Neuronal stem cell (in vitro differentiated cells): ENCODE measurements around the gene CTAG2.

Experiments
- DNase-seq: peaks from one replicate; pipeline ENCODE4 v3.0.0-alpha.2; 2013; ENCODE audit warnings: low spot score
- H2AFZ ChIP-seq: one replicate; pipeline ENCODE4 v1.6.1; 2013; ENCODE audit warnings: mild to moderate bottlenecking, low read length, inconsistent platforms
- H2AK5ac ChIP-seq: 2 replicates; pipeline ENCODE4 v1.6.1; 2013; ENCODE audit warnings: low read depth, mild to moderate bottlenecking, inconsistent platforms, low read length, moderate library complexity, mixed read lengths
- H2BK120ac ChIP-seq: 2 replicates; pipeline ENCODE4 v1.6.1; 2013; ENCODE audit warnings: low read depth, mild to moderate bottlenecking, inconsistent platforms, low read length, moderate library complexity, mixed read lengths
- H2BK12ac ChIP-seq: one replicate; pipeline ENCODE4 v1.6.1; 2013; ENCODE audit warnings: low read length, inconsistent platforms
- H2BK15ac ChIP-seq: 2 replicates; pipeline ENCODE4 v1.6.1; 2013; ENCODE audit warnings: mild to moderate bottlenecking, low read length, inconsistent platforms, mixed read lengths
- H2BK5ac ChIP-seq: one replicate; pipeline ENCODE4 v1.6.1; 2013; ENCODE audit warnings: inconsistent platforms, mild to moderate bottlenecking, low read length, moderate library complexity
- H3K14ac ChIP-seq: one replicate; pipeline ENCODE4 v1.6.1; 2013; ENCODE audit warnings: low read length, inconsistent platforms
- H3K18ac ChIP-seq: 2 replicates; pipeline ENCODE4 v1.6.1; 2013; ENCODE audit warnings: low read length, inconsistent platforms
- H3K23ac ChIP-seq: 2 replicates; pipeline ENCODE4 v1.6.1; 2013; ENCODE audit warnings: low read depth, mild to moderate bottlenecking, mixed read lengths, low read length, inconsistent platforms; ENCODE audit not compliant: poor library complexity
- H3K27ac ChIP-seq: replicated peaks from 3 replicates; pipeline ENCODE4 v1.5.1; 2013; ENCODE audit warnings: low read length, inconsistent platforms
- H3K27me3 ChIP-seq, 3 experiments: 2 replicates each; pipeline ENCODE4 v1.6.1; 2013; ENCODE audit warnings: low read length in 3 of 3, mild to moderate bottlenecking in 2 of 3, inconsistent platforms in 1 of 3, low read depth in 1 of 3, mixed read lengths in 1 of 3, moderate library complexity in 1 of 3; ENCODE audit not compliant: control insufficient read depth in 3 of 3, insufficient read depth in 3 of 3
- H3K36me3 ChIP-seq, 2 donors: replicated peaks in 1 of 2; 2 replicates each; pipeline ENCODE4 v1.6.1; 2013; ENCODE audit warnings: low read length in 2 of 2; ENCODE audit not compliant: control insufficient read depth in 2 of 2, insufficient read depth in 2 of 2
- H3K4ac ChIP-seq: 2 replicates; pipeline ENCODE4 v1.6.1; 2013; ENCODE audit warnings: inconsistent platforms, mild to moderate bottlenecking, low read length, moderate library complexity
- H3K4me1 ChIP-seq, 2 donors: 1 replicate in 1 of 2; 2 replicates in 1 of 2; pipeline ENCODE4 v1.6.1; 2013; ENCODE audit warnings: low read length in 2 of 2, low read depth in 1 of 2; ENCODE audit not compliant: control insufficient read depth in 2 of 2, insufficient read depth in 1 of 2
- H3K4me2 ChIP-seq: one replicate; pipeline ENCODE4 v1.6.1; 2013; ENCODE audit warnings: mild to moderate bottlenecking, low read length, inconsistent platforms; ENCODE audit not compliant: insufficient read depth, poor library complexity, severe bottlenecking
- H3K4me3 ChIP-seq, 2 donors: 2 replicates each; pipeline ENCODE4 v1.5.1; 2013; ENCODE audit warnings: low read length in 2 of 2, mild to moderate bottlenecking in 2 of 2, inconsistent platforms in 1 of 2, moderate library complexity in 1 of 2
- H3K79me1 ChIP-seq: one replicate; pipeline ENCODE4 v1.6.1; 2013; ENCODE audit warnings: low read depth, mild to moderate bottlenecking, inconsistent platforms, low read length, moderate library complexity
- H3K9ac ChIP-seq: one replicate; pipeline ENCODE4 v1.6.1; 2013; ENCODE audit warnings: mild to moderate bottlenecking, low read depth, low read length, inconsistent platforms; ENCODE audit not compliant: poor library complexity
- H3K9me3 ChIP-seq, 2 donors: replicated peaks in 1 of 2; 2 replicates each; pipeline versions ENCODE3 to v1.6.1; 2013; ENCODE audit warnings: low read length in 2 of 2, mild to moderate bottlenecking in 2 of 2, inconsistent platforms in 1 of 2, low read depth in 1 of 2, mixed read lengths in 1 of 2, moderate library complexity in 1 of 2; ENCODE audit not compliant: control insufficient read depth in 2 of 2, insufficient read depth in 1 of 2
- H4K8ac ChIP-seq: one replicate; pipeline ENCODE4 v1.6.1; 2013; ENCODE audit warnings: low read depth, mild to moderate bottlenecking, inconsistent platforms, low read length, moderate library complexity
- H4K91ac ChIP-seq: one replicate; pipeline ENCODE4 v1.6.1; 2013; ENCODE audit warnings: low read length, low read depth, mild to moderate bottlenecking, inconsistent platforms; ENCODE audit not compliant: poor library complexity
- WGBS, 2 donors: extraction: QIAGEN DNeasy Blood & Tissue Kit; methylation state at CpG; one replicate each; pipeline ENCODE4 v1.1.7; 2013; ENCODE audit warnings: missing lambda C conversion rate in 2 of 2, mixed read lengths in 1 of 2; ENCODE audit not compliant: insufficient read length in 2 of 2, insufficient replicate concordance in 1 of 2; ENCODE audit errors: extremely low coverage in 2 of 2; 5-methylcytosine and 5-hydroxymethylcytosine counted together

CTAG2 gene

DNA sequence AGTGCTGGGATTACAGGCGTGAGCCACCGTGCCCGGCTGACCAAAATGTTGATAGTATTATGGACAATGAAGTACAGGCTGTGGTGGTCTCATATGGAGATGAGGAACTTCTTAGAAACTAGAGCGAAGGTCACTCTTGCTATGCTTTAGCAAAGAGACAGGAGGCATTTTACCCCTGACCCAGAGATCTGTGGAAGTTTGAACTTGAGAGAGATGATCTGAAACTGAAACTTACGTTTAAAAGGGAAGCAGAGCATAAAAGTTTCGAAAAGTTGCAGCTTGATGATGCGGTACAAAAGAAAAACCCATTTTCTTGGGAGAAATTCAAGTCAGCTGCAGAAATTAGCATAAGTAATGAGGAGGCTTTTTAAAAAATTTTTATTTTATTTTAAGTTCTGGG lies 8.5 kb upstream of the CTAG2 start:
- no peak for DNase-seq
- H3K9me3 ChIP-seq, result peaks cover 0 to 4% of the 10 kb centered on the region in 2 donors
- peaks cover 0 to 11% (median 0%) of the 10 kb centered on the region in 3 experiments for H3K27me3 ChIP-seq
- no peak overlapping the region for H3K27ac ChIP-seq
- H2BK15ac ChIP-seq, result no peak overlapping the region
- WGBS, 2 donors, result no CpG with 5 or more reads among the region's 7 CpGs
- no peak overlapping the region for H3K4me3 ChIP-seq
- no peak overlapping the region for H2BK5ac ChIP-seq
- no peaks in the 10 kb centered on the region for H3K79me1 ChIP-seq
- H3K18ac ChIP-seq, result no peak overlapping the region
- no peak overlapping the region for H3K9ac ChIP-seq
- no peak overlapping the region for H3K4me2 ChIP-seq
- H3K36me3 ChIP-seq, result no peaks in the 10 kb centered on the region
- no peak overlapping the region for H2BK120ac ChIP-seq
- H2AK5ac ChIP-seq, result no peak overlapping the region
- no peak overlapping the region for H3K4ac ChIP-seq
- no peak overlapping the region for H3K14ac ChIP-seq
- no peak overlapping the region for H2AFZ ChIP-seq
- no peak overlapping the region for H3K23ac ChIP-seq
- H4K91ac ChIP-seq, result no peak overlapping the region
- no peaks in the 10 kb centered on the region for H3K4me1 ChIP-seq
- no peak overlapping the region for H2BK12ac ChIP-seq
- H4K8ac ChIP-seq, result no peak overlapping the region

DNA sequence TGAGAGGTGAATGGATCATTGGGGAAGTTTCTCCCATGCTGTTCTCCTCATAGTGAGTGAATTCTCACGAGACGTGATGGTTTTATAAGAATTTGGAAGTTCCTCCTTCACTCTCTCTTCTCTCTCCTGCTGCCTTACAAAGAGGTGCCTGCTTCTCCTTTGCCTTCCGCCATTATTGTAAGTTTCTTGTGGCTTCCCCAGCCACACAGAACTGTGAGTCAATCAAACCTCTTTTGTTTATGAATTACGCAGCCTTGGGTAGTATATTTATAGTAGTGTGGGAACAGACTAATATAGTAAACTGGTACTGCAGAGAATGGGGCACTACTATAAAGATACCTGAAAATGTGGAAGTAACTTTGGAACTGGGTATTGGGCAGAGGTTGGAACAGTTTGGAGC lies 7.8 kb upstream of the CTAG2 start:
- Histone ChIP-seq H3K23ac (no peak overlapping the region), H3K4me2 (no peak overlapping the region), H2BK12ac (no peak overlapping the region), H3K79me1 (no peaks in the 10 kb centered on the region), H2BK120ac (no peak overlapping the region), H3K4me3 (no peak overlapping the region), H3K9ac (no peak overlapping the region), H3K14ac (no peak overlapping the region), H2BK5ac (no peak overlapping the region), H3K4me1 (no peaks in the 10 kb centered on the region), H3K27ac (no peak overlapping the region), H3K36me3 (no peaks in the 10 kb centered on the region), H3K27me3 (peaks cover 0 to 11% (median 0%) of the 10 kb centered on the region in 3 experiments), H2BK15ac (no peak overlapping the region), H4K8ac (no peak overlapping the region), H3K18ac (no peak overlapping the region), H4K91ac (no peak overlapping the region), H3K4ac (no peak overlapping the region), H3K9me3 (peaks cover 0 to 4% of the 10 kb centered on the region in 2 donors), H2AK5ac (no peak overlapping the region), H2AFZ (no peak overlapping the region)
- no CpG with 5 or more reads among the region's 4 CpGs for WGBS, 2 donors
- DNase-seq, result no peak

DNA sequence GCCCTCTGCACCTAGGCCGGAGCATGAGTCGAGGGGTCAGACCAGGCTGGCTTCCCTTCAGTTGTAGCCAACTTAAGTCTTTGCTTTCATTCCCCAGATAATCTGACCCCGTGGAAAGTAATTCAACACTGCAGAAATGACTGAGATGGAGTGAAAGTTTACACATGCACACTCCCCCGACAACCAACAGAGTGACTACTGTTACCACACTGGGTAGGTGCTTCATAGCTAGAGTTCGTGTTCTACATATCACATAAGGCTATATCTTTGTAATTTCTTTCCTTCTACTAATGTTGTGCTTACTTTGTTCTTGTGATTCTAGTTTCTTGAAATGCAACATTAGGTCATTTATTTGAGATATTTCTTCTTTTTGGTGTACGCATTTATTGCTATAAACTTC lies 7.2 kb upstream of the CTAG2 start:
- Histone ChIP-seq H4K91ac (no peak overlapping the region), H3K9me3 (peaks cover 0 to 4% of the 10 kb centered on the region in 2 donors), H2BK12ac (no peak overlapping the region), H2AK5ac (no peak overlapping the region), H3K27me3 (peaks cover 0 to 15% (median 0%) of the 10 kb centered on the region in 3 experiments), H3K4me3 (no peak overlapping the region), H2AFZ (no peak overlapping the region), H3K23ac (no peak overlapping the region), H3K27ac (no peak overlapping the region), H3K36me3 (no peaks in the 10 kb centered on the region), H3K4ac (no peak overlapping the region), H3K18ac (no peak overlapping the region), H2BK15ac (no peak overlapping the region), H2BK5ac (no peak overlapping the region), H4K8ac (no peak overlapping the region), H3K79me1 (no peaks in the 10 kb centered on the region), H3K4me1 (no peaks in the 10 kb centered on the region), H2BK120ac (no peak overlapping the region), H3K14ac (no peak overlapping the region), H3K4me2 (no peak overlapping the region), H3K9ac (no peak overlapping the region)
- no peak for DNase-seq
- no CpG with 5 or more reads among the region's 6 CpGs for WGBS, 2 donors

DNA sequence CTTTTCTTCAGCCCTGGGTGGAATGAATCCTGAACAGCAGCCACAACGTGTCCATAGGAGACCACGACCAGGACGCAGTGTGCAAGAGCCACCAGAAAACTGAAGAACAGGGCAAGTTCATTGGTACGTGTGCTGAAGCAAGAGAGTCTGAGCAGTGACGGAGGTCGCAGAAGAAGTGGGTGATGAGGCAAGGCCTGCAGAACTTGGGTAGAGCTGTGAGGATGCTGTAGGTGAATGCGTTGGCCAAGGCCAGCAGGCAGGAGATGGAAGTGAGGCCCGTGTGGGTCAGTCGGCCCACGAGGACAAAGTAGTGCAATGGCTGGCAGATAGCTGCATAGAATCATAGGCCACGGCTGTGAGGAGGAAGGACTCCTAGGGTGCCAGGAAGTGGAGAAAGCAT lies 5.6 kb upstream of the CTAG2 start:
- H3K9me3 ChIP-seq, result peaks cover 0 to 4% of the 10 kb centered on the region in 2 donors
- H3K14ac ChIP-seq, result no peak overlapping the region
- no peak overlapping the region for H2BK120ac ChIP-seq
- no peak overlapping the region for H2BK12ac ChIP-seq
- H3K79me1 ChIP-seq, result no peaks in the 10 kb centered on the region
- H3K9ac ChIP-seq, result no peak overlapping the region
- H3K36me3 ChIP-seq, result no peaks in the 10 kb centered on the region
- no peak overlapping the region for H4K91ac ChIP-seq
- H3K4me3 ChIP-seq, result no peak overlapping the region
- H2BK15ac ChIP-seq, result no peak overlapping the region
- H4K8ac ChIP-seq, result no peak overlapping the region
- no peak for DNase-seq
- H3K18ac ChIP-seq, result no peak overlapping the region
- H3K27ac ChIP-seq, result no peak overlapping the region
- no CpG with 5 or more reads among the region's 11 CpGs for WGBS, 2 donors
- H3K23ac ChIP-seq, result no peak overlapping the region
- H2AK5ac ChIP-seq, result no peak overlapping the region
- H2AFZ ChIP-seq, result no peak overlapping the region
- H3K4ac ChIP-seq, result no peak overlapping the region
- no peaks in the 10 kb centered on the region for H3K4me1 ChIP-seq
- H3K4me2 ChIP-seq, result no peak overlapping the region
- peaks cover 0 to 15% (median 0%) of the 10 kb centered on the region in 3 experiments for H3K27me3 ChIP-seq
- H2BK5ac ChIP-seq, result no peak overlapping the region
